NCI-H2171 (cell line): ENCODE results near the gene FKBP1A.

Experiments
- DNase-seq: peaks from one replicate; lab custom pipeline; 2025; lab: John Stamatoyannopoulos, UW

Gene FKBP1A

GRCh38 chr20:1331801-1332453, 60.9 kb downstream of the FKBP1A start:
- DNase-seq: no peak

GRCh38 chr20:1331101-1331500, 61.8 kb downstream of the FKBP1A start:
- no peak for DNase-seq

DNA sequence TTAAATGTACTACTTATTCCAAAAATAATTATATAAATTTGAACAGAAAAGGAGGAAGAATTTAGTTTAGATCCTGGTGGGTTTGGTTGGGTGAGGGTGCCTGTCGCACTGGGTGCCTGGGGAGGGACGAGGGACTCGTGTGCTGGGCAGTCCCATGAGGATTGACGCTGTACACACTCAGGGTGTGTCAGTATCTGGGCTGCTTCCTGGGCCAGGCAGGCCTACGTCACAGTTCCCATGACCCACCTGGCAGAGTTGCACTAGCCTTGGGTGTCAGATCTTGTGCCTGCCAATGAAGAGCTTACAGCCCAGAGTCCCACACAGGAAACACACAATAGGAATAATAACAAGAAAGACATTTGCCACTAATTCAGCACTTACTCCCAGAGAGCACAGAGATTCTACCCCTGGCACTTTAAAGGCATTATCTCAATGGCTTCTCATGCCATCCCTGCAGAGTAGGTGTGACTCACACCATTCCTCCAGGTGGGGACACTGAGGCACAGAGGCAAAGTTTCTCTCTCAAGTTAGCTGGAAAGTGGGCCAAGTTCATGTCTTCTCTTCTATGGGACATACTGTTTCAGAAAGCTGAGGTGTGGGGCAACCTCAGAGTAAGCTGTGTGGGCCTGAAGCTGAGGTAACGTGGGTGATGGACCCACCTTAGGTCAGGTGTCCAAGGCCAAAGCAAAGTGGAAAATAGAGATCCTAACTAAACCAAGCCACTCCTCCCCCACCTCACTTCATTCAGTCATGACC, 62.6 kb downstream of the FKBP1A start:
- no peak for DNase-seq

DNA sequence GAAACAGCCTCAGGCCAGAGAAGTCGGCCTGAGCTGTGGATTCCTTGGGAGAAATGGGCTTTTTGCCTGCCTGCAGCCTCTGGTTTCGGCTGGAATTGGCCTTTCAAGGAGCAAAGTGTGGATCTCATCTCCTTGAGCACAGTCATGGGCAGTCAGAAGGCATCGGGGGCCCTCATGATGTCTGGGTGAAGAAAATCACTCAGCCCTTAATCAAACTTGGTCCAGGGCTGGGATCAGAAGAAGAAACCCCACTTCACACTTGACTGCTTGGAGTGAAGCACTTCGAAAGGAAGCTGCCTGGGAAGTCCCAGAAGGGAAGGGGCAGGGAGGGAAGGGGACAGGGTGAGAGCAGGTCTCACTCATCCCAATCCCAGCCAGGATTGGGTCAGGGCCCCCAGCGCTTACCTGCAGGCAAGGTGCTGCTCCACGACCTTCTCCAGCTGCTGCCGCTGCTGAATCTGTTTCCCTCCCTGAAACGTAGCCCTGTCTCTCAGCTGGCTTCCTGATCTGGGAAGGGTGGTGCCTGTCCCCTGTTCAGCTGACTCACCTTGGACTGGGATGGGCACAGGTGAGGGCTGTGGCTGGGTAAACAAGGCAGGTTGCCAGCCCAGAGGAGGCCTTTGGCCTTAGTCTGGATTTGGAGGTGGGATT, 64.0 kb downstream of the FKBP1A start, which contains the start of gene SDCBP2:
TSS of gene SDCBP2 (minus strand) at position 460 of the 651 bp plus-strand sequence. CDS start 8,723 bp downstream, outside the sequence.
- DNase-seq: no peak

DNA sequence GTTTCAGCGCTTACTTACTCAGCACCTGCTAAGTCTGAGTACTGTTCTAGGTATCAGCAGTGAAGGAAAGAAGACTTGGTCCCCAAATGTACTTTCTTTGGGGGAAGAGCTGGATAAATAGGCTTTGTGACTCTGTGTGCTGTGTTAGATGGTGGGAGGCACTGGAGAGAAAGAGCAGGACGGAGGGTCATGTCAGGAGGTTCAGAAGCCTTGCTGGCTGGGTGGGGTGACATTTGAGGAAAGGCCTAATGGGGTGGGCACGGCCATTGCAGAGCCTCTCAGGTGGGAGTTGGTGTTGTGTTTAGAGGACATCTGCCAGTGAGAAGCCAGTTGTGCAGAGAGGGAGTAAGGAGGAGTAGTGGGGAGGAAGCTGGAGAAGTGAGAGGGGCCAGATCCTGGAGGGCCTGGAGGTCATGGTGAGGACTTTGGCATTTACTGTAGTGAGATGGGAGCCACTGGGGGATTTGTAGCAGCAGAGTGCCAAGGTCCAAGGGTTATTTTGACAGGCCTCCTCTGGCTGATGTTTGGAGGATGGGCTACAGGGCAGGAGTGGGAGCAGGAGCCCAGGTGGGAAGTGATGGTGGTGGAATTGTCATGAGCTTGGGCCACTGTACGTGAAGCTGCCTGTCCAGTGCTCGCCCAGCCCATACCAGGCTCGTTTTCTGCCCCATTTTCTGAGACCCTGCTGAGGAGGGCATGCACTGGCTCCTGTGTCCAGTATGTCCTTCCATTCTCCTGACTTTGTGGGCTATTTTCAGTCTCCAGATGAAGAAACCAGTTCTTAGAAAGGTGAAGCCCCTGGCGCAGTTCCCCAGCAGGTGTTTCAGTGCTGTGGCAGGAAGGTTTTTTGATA, 64.8 kb downstream of the FKBP1A start:
- DNase-seq: no peak

- no peak for DNase-seq
These were observed 65.6 kb downstream of the FKBP1A start for GRCh38 chr20:1327241-1327653.

- DNase-seq: no peak
These were observed 66.6 kb downstream of the FKBP1A start for GRCh38 chr20:1326031-1326930.

DNA sequence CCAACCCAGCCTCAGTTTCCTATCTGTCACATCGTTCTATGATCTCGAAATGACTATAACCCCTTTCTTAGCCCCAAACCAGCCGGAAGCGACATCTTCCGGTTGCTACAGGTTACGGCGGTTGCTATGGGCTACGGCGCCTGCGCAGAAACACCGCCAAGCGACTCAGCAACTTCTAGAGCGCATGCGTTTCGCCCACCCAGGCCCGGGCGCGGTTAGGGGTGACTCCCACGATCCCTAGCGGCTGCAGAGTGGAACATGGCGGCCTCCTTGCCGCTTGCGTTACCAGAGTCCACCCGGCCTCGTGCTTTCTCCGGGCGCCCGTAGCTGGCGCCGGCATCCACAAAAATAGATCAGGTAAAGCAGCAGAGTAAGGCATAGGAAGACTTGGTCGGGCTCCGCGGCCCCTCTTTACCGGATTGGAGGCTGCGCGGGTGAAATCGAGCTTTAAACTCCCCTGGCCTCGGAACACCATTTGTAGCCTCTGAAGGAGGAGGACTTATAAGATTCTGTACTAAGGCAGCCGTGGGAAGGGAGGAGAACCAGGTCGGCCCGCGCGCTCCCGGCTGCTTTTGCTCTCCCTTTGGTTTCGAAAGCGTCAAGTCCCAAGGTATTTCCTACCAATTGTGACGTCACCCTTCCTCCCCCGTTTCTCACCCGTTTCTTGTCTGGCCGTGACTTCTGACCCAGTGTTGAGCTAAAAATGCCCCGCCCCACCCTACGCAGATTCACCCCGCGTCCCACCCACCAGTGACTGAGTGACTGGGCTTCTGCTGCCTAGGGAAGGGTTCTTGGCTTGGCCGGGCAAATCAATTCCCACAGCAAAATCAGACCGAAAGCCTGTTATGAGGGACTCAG, 67.5 kb downstream of the FKBP1A start:
- peak; percentile 98 for DNase-seq

DNA sequence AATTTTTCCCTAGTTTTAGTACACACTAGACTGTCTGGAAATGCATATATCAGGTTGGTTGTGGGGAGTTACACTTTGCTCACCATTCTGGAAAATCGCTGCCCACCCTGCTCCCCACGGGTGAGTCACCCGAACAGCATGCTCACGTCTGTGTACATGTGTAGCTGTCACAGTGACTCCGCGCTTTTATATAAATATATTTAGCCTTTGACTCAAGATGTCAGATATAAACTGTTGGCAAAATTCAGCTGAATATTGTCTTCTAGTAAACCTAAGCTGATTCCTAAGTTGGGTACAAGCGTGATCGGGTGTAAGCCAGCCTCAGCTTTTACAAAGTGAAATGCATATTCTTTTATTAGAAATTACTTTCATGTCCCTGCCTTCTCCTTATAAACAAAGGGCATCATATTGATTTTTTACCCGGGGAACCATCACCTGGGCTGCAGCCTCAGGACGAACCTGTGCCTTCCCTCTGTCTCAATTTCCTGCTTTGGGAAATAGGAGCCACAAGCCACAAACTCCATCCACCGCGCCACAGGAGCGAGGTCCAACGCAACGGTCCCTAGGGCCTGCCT, 68.2 kb downstream of the FKBP1A start:
- no peak for DNase-seq

- DNase-seq: no peak
These were observed 68.8 kb downstream of the FKBP1A start for GRCh38 chr20:1323830-1324597.

DNA sequence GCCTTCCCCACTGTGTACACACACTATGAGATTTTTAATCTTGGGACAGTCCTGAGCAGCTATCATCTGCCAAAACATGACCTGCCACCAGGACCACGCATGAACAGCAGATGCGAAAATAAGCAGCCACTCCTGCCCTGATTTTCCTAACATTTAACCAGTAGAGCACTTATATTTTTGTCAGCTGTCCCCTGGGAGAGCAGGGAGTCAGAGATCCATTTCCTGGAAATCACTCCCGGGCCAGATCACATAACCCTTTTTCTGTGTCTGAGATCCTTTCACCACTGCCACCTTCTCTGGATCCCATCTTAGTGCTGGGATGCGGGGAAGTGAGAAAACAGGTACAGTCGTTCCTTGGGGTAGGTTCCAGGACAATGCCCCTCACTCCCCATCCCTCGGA, 69.6 kb downstream of the FKBP1A start:
- DNase-seq: no peak

DNA sequence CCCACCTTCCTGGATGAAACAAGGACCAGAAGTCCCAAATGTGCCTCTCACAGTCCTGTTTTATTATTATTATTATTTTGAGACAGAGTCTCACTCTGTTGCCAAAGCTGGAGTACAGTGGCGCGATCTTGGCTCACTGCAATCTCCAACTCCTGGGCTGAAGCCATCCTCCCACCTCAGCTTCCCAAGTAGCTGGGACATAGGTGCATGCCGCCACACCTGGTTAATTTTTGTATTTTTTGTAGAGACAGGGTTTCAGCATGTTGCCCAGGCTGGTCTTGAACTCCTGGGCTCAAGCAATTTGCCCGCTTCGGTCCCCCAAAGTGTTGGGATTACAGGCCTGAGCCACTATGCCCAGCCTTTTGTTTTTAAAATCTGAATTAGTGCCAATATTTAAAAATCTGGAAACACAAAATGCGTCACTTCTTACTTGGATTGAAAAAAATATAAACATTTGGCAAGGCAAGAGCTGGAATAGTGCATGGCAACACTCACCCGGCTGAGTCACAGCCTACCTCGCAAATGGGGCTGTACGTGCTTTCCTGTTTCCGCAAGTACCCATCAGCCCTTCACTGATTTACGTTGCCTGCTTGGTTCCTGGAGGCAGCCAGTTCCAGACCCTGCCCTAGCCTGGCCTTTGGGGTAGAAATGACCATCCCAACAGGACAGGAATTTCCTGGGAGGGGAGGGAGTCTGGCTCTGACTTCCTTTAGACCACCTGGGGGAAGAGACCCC, 70.2 kb downstream of the FKBP1A start:
- DNase-seq: no peak

DNA sequence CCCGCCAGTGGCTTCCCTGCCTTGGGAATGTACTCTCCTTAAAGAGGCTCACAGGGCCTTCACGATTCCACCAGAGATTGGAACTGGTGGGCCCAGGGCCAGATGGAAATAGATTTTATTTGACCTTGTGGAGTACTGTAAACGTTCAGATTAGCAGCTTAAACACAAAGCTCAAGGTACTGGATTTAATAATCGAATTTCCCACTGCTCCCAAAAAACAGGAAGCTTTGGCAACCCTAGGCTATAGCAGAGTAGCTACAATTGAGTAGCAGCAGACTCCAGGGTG, 71.3 kb downstream of the FKBP1A start:
- no peak for DNase-seq

DNA sequence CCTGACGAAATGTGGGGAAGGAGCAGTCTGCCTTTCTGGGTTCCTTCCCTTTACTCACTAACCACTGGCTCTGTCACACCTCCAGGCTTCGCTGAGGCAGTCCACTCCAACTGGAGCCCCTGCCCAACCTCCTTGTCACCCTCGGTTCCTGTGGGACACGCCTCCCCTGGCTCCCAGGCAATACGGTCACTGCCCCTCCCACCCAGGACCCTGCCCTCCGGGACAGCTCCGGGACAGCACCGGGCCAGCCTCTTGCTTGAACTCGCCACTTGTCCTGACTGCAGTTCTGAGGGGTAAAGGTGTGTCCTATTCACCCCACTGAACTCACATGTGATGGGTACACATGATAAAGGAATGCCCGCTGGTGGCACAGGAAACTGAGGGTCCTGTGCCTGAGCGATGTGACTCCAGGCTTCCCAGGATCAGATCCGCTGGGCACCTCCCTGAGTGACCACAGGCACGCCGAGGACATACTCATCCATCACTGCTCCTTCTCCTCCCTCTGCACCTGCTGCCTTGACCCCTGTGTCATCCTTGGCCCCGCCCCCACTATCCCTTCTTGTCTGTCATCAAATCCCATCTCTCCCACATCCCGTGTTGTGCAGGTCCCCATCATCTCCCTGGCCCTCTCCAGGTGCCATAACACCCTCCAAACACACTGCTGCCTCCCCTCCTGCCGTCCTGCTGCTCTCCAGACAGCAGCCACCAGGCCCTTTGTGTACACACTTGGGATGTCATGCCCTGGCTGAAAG, 71.8 kb downstream of the FKBP1A start:
- no peak for DNase-seq

DNA sequence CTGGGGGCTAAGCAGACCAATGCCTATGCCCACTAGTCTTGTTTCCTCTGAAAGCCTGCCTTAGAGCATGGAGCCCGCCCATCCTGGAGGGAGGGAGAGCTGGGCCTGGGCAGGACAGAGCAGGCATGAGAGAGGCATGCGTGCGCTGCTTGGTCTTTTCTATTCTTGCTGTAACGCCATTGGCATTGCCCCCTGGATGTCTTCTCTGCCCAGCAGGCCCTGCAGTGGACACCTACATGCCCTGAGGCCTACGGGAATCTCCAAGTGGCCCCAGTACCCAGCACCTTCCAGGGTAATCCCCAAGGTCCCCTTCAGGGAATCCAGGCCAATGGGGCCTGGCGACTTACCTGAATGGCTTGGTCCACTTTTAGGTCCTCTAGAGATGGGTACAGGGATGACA, 72.8 kb downstream of the FKBP1A start:
- DNase-seq: no peak

DNA sequence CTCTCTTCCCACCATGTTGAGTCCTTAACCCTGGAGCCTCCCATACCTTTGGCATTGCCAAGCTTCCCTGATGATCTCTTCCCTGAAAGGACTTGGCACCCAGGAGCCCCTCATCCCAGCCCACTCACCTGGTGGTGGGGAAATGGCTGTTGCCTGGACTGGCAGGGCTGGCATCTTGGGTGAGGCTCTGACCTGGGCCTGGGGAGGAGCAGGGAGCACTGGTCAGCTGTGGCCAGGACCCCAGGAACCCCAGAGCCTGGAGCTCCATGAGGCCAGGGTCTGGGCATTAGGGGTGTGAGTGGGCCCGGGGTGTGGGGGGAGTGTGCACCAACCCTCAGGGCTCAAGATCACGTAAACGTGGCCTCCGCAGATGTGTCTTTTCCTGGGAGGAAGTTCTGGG, 73.4 kb downstream of the FKBP1A start:
- DNase-seq: no peak

GRCh38 chr20:1319051-1319450, 73.8 kb downstream of the FKBP1A start:
- no peak for DNase-seq
